WERI-Rb-1 (cell line): ENCODE data around the gene DRD4.

Experiments used
- DNase-seq: peaks from one replicate; pipeline ENCODE4 v3.0.0-alpha.2; 2020
- H3K27ac ChIP-seq: fragments of 250-450 bp; sonication (Bioruptor Pico); 2 replicates; pipeline ENCODE4 v1.5.1; 2020; ENCODE audit warnings: mild to moderate bottlenecking, moderate library complexity
- H3K27me3 ChIP-seq: fragments of 250-450 bp; sonication (Bioruptor Pico); 2 replicates; pipeline ENCODE4 v1.5.1; 2021; ENCODE audit warnings: mild to moderate bottlenecking, low read depth, moderate library complexity; ENCODE audit not compliant: insufficient read depth, severe bottlenecking
- H3K36me3 ChIP-seq: fragments of 250-450 bp; sonication (Bioruptor Pico); 2 replicates; pipeline ENCODE4 v1.5.1; 2020; ENCODE audit warnings: mild to moderate bottlenecking, moderate library complexity
- H3K4me3 ChIP-seq: 2 replicates; pipeline ENCODE4 v1.5.1; 2011; ENCODE audit warnings: low read depth, mild to moderate bottlenecking, control low read depth, low read length
- H3K9me3 ChIP-seq: fragments of 250-450 bp; sonication (Bioruptor Pico); 2 replicates; pipeline ENCODE4 v1.5.1; 2021; ENCODE audit warnings: mild to moderate bottlenecking, moderate library complexity; ENCODE audit not compliant: severe bottlenecking
- TF ChIP-seq, protein P1 (sequence below): IDR thresholded peaks from 2 replicates; pipeline ENCODE4 v1.5.1; 2011; ENCODE audit warnings: low read depth, mild to moderate bottlenecking, control low read depth, inconsistent platforms, low read length

The DRD4 gene

DNA sequence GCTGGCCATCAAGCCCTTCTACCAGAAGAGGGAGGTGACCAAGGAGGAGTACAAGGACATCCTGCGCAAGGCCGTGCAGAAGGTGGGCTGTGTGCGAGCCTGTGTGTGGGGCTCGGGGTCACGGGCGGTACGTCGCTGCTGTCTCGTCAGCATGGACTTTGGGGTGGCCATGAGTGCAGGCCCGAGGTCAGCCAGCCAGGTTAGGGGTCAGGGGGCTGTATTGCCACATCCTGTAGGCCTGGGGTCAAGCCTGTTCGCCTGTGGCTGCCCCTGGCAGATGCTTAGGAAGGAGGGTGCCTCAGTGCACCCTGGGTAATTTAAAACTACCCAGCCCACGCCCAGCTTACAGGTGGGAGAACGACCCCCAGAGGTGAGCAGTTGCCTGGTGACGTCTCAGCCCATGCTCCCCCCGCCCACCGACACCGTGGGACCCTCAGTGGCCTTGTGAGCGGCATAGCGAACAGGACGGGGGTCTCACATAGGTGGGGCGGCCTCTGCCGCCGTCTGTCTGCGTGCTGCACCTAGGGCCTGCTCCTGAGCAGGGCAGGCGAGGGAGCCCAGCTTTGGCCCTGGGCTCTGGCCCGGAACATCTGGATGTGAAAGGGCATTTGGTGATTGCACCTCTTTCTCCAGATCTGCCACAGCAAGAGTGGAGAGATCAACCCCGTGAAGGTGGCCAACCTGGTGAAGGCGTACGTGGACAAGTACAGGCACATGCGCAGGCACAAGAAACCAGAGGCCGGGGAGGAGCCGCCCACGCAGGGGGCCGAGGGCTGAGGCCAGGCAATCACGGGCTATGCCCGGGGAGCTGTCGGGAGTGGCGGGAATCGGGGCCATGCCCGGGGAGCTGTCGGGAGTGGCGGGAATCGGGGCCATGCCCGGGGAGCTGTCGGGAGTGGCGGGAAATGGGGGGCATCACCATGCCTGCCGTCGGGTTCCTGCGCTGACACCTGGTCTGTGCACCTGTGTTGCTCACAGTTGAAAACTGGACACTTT is 25.8 kb upstream of the DRD4 start:
- Histone ChIP-seq H3K4me3 (no peak overlapping the region), H3K27ac (no peak overlapping the region), H3K9me3 (no peaks in the 10 kb centered on the region), H3K36me3 (peaks cover 81% of the 10 kb centered on the region), H3K27me3 (no peaks in the 10 kb centered on the region)
- no peak for DNase-seq
- TF ChIP-seq, protein P1, sequence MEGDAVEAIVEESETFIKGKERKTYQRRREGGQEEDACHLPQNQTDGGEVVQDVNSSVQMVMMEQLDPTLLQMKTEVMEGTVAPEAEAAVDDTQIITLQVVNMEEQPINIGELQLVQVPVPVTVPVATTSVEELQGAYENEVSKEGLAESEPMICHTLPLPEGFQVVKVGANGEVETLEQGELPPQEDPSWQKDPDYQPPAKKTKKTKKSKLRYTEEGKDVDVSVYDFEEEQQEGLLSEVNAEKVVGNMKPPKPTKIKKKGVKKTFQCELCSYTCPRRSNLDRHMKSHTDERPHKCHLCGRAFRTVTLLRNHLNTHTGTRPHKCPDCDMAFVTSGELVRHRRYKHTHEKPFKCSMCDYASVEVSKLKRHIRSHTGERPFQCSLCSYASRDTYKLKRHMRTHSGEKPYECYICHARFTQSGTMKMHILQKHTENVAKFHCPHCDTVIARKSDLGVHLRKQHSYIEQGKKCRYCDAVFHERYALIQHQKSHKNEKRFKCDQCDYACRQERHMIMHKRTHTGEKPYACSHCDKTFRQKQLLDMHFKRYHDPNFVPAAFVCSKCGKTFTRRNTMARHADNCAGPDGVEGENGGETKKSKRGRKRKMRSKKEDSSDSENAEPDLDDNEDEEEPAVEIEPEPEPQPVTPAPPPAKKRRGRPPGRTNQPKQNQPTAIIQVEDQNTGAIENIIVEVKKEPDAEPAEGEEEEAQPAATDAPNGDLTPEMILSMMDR: no peak

DNA sequence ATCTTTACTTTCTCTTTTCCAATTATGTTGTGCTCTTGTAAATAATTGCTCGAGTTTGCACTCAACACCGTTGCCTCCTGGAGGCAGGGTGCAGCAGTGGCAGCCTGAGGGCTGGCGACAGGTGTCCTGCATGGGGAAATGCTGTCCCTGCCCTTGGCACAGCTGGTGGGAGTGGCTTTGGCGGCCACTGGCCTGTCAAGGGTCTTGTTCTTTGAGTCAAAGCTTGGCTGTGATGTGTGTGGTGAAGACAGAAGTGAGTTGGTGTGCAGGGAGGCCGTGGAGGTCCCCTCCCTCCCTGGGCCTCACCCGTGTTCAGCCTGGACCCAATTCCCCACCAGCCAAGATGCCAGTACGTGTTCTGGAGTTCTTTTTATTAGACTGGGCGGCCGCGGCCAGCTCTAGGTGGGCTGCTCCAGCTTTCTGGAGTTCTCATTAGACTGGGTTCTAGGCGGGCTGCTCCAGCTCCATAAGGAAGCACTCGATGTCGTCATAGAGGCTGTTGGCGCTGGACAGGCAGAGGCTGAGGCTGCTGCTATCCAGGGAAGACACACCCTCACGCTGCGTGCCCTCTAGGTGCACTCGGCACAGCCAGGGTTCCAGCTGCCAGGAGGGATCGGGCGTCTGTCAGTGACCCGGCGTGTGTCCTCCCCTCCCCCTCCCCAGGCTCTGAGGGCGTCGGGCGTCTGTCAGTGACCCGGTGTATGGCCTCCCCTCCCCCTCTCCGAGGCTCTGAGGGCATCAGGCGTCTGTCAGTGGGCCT is 24.7 kb upstream of the DRD4 start:
- H3K36me3 ChIP-seq: peaks cover 70% of the 10 kb centered on the region
- TF ChIP-seq, protein P1: peak; percentile 55
- DNase-seq: peak; percentile 80
- peak overlapping the region; percentile 75 for H3K27ac ChIP-seq
- H3K9me3 ChIP-seq: no peaks in the 10 kb centered on the region
- no peak overlapping the region for H3K4me3 ChIP-seq
- no peaks in the 10 kb centered on the region for H3K27me3 ChIP-seq

DNA sequence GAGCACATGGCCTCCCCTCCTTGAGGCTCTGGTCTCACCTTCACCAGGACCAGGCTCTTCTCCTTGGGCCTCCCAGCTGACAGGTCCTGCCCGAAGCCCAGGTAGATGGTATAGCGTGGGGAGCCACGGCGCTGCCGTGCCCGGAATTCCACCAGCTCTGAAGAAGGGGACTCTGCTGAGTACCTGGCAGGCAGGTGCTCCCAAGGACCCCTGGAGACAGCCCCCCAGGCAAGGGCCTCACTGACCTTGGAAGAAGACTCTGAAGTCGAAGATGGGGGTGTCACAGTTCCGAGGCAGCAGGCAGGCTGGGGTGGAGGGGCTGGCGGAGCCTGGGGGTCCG is 24.1 kb upstream of the DRD4 start:
- Histone ChIP-seq H3K36me3 (peaks cover 64% of the 10 kb centered on the region), H3K9me3 (no peaks in the 10 kb centered on the region), H3K27me3 (no peaks in the 10 kb centered on the region), H3K4me3 (no peak overlapping the region), H3K27ac (peak overlapping the region; percentile 75)
- TF ChIP-seq, protein P1: no peak
- DNase-seq: no peak

DNA sequence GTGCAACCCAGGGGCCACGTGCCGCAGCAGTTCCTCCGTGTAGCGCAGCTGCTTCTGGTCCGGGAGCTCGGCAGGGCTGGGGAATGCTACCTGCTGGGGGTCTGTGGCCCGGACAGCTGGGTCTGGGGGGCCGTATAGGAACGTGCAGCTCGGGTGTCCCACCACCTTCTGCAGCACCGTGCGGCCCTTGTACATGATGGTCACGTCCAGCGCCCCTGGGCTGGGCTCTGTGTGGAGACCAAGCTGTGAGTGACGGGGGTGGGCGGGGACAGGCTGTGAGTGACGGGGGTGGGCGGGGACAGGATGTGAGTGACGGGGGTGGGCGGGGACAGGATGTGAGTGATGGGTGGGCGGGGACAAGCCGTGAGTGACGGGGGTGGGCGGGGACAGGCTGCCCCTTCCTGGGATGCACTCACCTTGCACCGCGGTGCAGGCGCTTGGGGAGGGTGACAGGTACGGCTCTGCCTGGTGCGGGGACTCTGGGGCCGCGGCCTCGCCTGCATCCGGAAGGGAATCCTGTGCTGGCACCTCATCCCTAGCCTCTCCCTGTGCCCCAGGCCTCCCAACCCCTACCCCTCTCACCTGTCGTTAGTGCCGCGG is 23.6 kb upstream of the DRD4 start:
- TF ChIP-seq, protein P1: no peak
- DNase-seq: peak; percentile 81
- no peak overlapping the region for H3K4me3 ChIP-seq
- no peaks in the 10 kb centered on the region for H3K9me3 ChIP-seq
- H3K27ac ChIP-seq: peak overlapping the region; percentile 75
- no peaks in the 10 kb centered on the region for H3K27me3 ChIP-seq
- peaks cover 59% of the 10 kb centered on the region for H3K36me3 ChIP-seq

DNA sequence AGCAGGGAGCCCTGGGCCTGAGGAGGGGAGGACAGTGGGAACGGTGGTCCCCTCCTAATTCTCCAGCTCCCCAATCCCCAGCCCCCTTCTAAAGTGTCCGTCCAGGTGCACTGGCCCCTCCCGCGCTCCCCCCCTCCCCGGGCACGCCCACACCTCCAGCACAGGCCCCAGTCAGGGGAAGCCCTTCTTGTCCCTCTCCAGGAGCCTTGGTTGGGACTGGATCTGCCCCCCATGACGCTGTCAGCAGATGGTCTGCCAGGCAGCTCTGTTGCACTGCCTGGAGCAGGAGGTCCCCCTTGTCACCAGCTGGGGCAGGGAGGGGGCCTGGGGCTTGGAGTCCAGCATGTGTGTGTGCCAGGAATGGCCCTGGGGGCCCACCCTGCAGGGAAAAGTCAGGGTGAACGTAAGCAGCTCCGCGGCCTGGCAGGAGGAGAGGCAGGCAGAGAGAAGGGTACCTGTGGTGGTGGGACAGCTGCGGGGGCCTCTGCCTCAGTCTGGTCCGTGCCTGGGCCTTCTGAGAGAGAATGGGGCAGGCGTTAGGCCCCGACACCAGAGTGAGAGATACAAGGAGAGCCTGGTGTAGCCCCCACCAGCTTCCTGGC is 22.9 kb upstream of the DRD4 start:
- TF ChIP-seq, protein P1: no peak
- Histone ChIP-seq H3K9me3 (no peaks in the 10 kb centered on the region), H3K4me3 (no peak overlapping the region), H3K27ac (no peak overlapping the region), H3K36me3 (peaks cover 52% of the 10 kb centered on the region), H3K27me3 (no peaks in the 10 kb centered on the region)
- DNase-seq: peak; percentile 7
